GM21360 (cell line): Measurements from ENCODE around the gene MADD.

Experiments used
- ATAC-seq: cut with Tn5 transposase; IDR thresholded peaks from one replicate; pipeline ENCODE4 v1.9.1; 2021; ENCODE audit warnings: mild to moderate bottlenecking, moderate library complexity; ENCODE audit not compliant: unreplicated experiment

Gene MADD

GRCh38 chr11:47336595-47336994 lies 66.7 kb downstream of the MADD start:
- no peak for ATAC-seq

GRCh38 chr11:47337229-47337924 lies 67.4 kb downstream of the MADD start:
- no peak for ATAC-seq

GRCh38 chr11:47338396-47339241 lies 68.7 kb downstream of the MADD start:
- ATAC-seq = no peak

GRCh38 chr11:47340010-47340409 lies 70.1 kb downstream of the MADD start:
- ATAC-seq = no peak

- ATAC-seq = no peak
These were observed 71.2 kb downstream of the MADD start for GRCh38 chr11:47340980-47341775.

- no peak for ATAC-seq
These were observed 72.3 kb downstream of the MADD start for GRCh38 chr11:47342036-47342803.

GRCh38 chr11:47342854-47343253 lies 72.9 kb downstream of the MADD start:
- ATAC-seq = no peak

- no peak for ATAC-seq
These were observed 76.1 kb downstream of the MADD start for GRCh38 chr11:47345890-47346563.

GRCh38 chr11:47347137-47347536 lies 77.2 kb downstream of the MADD start:
- no peak for ATAC-seq

GRCh38 chr11:47348131-47348802 lies 78.3 kb downstream of the MADD start:
- ATAC-seq = no peak

- no peak for ATAC-seq
These were observed 78.9 kb downstream of the MADD start for GRCh38 chr11:47348859-47349258.

GRCh38 chr11:47349521-47350095 lies 79.7 kb downstream of the MADD start:
- no peak for ATAC-seq

- ATAC-seq = no peak
These were observed 80.4 kb downstream of the MADD start for GRCh38 chr11:47350315-47350714.

- no peak for ATAC-seq
These were observed 81.5 kb downstream of the MADD start for GRCh38 chr11:47351156-47352126.

- no peak for ATAC-seq
These were observed 82.6 kb downstream of the MADD start, which contains the start of gene MYBPC3 for GRCh38 chr11:47352556-47352955. TSS of gene MYBPC3 (minus strand) at chr11:47352702. CDS start at chr11:47352647, 55 bp downstream.

- no peak for ATAC-seq
These were observed 84.2 kb downstream of the MADD start for GRCh38 chr11:47353978-47354774.

- ATAC-seq = no peak
These were observed 85.0 kb downstream of the MADD start for GRCh38 chr11:47354913-47355282.
